Choroid plexus epithelial cell (primary cell): Measurements from ENCODE around the gene HIPK2.
"Not testable (repeated sequence)": the region's sequence is repeated elsewhere in the genome, so short reads cannot be mapped to it uniquely, and the experiment has no call there.

ENCODE experiments used
- DNase-seq: peaks from one replicate; pipeline ENCODE4 v3.0.0-alpha.2; 2010; ENCODE audit warnings: low read depth
- H3K4me3 ChIP-seq: 2 replicates; pipeline ENCODE4 v1.5.1; 2011; ENCODE audit warnings: low read depth, mild to moderate bottlenecking, control low read depth, low read length, moderate library complexity
- CTCF ChIP-seq: conservative IDR thresholded peaks from 2 replicates; pipeline ENCODE4 v1.5.1; 2011; ENCODE audit warnings: low read depth, mild to moderate bottlenecking, control low read depth, inconsistent platforms, low read length, moderate library complexity

The HIPK2 gene

GRCh38 chr7:139618482-139619366 is 159.1 kb downstream of the HIPK2 start:
- peak; percentile 75 for TF ChIP-seq CTCF
- DNase-seq, result peak; percentile 56
- no peak overlapping the region for H3K4me3 ChIP-seq

DNA sequence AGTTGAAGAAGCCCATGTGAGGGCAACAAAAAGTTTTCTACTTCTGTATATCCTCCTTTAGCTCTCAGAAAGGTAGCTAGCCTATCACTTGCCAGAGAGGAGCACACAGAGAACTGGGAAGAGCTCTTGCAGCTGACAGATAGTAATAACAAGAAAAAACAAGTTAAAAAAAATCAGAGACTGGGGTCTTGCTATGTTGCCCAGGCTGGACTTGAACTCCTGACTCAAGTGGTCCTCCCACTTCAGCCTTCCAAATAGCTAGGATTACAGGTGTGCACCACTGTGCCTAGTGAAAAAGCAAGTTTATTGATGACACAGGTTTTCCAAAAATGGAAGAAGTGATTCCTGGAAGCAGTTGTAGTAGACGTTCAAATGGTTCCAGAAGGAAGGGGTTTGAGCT is 160.7 kb downstream of the HIPK2 start:
- DNase-seq, result no peak
- TF ChIP-seq CTCF, result no peak
- no peak overlapping the region for H3K4me3 ChIP-seq

- H3K4me3 ChIP-seq, result no peak overlapping the region
- TF ChIP-seq CTCF, result no peak
- no peak for DNase-seq
Observed at GRCh38 chr7:139614886-139615285, 162.9 kb downstream of the HIPK2 start.

- TF ChIP-seq CTCF, result no peak
Observed at GRCh38 chr7:139613971-139614411, 163.8 kb downstream of the HIPK2 start.

DNA sequence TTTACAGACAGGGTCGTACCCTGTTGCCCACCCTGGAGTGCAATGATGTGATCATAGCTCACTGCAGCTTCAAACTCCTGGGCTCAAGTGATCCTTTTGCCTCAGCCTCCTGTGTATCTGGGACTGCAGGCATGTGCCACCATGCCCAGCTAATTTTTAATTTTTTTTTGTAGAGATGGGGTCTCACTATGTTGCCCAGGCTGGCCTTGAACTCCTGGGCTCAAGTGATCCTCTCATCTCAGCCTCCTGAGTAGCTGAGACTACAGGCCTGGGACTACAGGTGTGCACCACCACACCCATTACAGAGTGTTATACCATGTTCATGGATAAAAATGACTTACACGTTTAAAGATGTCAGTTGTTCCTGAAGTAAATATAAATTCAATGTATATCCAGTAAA is 166.2 kb downstream of the HIPK2 start:
- H3K4me3 ChIP-seq, DNase-seq: not testable (repeated sequence)

More at GRCh38 chr7:139613971-139614411, 163.8 kb downstream of the HIPK2 start:
- H3K4me3 ChIP-seq, result no peak overlapping the region
- no peak for DNase-seq

DNA sequence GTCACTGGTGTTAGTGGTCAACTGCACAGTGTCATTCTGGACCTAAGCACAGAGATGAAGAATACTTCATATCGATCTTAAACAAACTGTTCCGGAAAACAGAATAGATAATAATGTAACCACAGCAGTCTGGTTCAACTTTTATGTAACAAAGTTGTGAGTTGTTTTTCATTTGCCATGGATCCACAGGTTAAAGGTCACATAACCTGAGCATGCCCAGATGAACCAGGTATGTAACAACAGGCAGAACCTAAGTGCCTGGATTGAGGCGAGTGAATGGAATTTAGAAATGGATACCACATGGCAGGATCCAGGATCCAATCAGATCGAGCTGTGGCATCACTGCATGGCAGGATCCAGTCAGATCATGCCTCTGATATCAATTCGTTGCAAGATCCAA is 167.2 kb downstream of the HIPK2 start:
- DNase-seq, result no peak
- no peak overlapping the region for H3K4me3 ChIP-seq
- no peak for TF ChIP-seq CTCF

DNA sequence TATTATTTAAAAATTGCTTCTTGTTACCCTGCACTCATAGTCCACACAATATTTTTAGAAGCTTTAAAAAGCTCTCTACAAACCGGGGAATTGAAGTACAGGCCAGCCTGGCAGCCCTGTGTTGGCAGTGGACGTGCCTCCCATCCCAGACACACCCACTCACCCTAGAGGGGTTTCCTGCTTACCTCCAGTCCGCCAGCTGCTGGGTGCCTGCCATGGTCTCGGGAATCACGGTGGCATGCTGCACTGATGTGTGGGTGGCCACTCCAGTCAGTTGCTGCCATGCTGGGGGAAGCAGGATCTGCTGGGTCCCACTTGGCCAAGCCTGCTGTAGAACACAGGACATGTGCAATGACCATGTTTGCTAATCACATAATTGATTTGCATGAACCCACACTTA is 173.9 kb downstream of the HIPK2 start:
- DNase-seq, result no peak
- TF ChIP-seq CTCF, result no peak
- H3K4me3 ChIP-seq, result no peak overlapping the region
